Amygdala (tissue), 56 donors: ENCODE data around the gene STEAP2.

Experiments
- DNase-seq, 56 donors: peaks; one replicate each; lab custom pipeline; 2025; lab: John Stamatoyannopoulos, UW

STEAP2 gene

DNA sequence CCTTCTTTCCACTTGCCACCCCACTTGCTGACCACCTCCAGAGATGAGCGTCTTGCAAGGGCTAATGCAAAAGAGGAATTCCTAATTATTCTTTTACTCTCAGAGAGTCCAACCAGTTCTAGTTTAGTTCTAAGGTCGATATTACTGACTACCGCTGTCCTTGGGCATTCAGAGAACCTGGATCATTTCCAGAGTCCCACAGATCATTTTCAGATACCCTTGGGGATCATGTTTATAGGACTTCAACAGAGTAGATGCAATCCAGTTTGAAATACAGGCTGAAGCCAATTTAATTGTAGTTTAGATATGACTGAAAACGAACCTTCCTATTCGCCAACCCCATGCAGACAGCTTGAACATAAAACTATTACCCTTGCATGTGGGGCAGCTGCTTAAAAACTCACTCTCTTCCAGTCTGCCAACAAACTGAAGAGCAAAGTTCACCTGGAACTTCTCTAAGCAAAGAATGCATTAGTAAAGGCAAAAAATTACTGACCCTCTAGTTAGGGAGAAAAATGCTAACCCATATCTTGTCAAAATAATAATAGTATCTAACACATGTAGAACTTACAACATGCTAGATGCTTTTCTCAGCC, 55.8 kb downstream of the STEAP2 start:
- no peak for DNase-seq

DNA sequence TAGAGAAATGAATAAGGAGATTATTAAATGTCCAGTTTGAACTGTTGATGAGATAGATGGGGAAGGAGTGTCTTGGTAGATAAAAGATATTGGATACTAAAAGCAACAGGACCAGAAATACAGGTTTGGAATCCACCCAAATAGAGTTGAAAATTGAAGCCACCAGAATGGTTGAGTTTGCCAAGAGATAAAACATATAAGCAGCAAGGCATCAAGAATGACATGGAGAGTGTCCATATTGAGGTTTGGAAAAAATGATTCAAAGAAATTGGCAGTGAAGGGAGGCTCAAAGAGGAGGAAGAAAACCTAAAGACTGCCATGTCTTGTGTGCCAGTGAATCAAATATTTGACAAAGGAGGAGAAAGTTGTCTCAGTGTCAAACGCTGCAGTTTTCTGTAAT, 57.6 kb downstream of the STEAP2 start:
- DNase-seq = no peak

DNA sequence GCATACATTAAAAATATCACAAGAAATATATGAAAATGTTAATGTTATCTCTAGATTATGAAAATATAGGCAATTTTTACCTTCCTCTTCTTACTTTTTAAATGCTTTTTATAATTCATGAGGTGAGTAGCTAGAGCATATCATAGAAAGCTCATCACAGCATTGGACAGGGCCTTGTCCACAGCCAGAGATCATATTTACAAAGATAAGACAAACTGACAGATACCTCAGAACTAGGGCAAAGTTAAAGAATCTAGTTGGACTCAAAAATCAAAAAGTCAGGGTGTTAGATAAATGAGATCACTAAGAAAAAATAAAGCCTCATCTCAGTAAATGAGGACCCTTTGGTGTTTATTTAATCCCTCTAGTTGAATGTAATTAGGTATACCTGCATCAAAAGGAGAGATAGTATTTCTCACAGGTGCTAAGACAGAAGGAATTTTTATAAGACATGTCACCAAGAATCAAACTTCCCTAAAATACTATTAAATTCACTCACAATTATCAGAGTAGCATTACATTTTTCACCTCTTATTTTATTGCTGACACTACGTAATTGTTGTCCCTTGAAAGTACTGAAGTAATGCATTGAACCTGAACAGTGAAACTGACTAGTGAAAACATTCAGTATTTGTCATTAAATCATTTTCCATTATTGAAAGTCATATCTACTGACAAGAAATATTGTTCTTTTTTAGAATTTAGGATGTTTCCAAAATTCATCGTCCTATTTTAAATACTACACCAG, 59.1 kb downstream of the STEAP2 start:
- DNase-seq = no peak

DNA sequence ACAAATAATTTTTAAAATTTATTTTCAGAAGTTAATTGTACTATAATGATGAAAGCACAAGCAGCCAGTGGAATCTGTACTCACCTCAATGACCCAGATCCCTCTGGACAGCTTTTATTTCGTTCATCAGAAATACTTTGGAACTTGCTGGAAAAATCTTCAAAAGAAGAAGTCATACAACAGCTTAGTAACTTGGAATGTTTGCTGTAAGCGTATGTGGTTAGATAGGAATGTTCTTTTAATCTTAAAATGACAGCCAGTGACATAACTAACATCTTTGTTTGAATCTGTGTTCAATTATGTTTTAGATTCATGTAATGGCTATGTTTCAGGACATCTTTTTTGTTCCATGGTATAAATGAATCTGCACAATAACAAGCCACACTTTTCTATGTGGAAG, 60.2 kb downstream of the STEAP2 start:
- DNase-seq = no peak

DNA sequence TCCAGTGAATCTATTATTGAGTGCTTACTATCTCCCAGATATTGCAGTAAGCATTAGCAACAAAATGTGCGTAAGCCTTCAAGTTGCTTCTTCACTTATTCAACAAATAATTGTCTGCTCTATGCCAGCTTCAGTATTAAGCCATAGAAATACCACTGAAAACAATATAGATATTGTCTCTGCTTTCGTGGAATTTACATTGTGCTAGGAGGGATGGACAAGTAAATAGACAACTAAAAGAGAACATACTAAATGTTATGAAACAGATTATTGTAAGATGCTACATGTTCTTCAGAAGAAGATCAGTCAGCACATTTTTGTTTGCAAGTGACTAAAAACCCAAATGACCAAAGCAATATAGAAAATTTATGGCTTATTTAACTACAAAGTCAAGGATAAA, 60.7 kb downstream of the STEAP2 start:
- DNase-seq = no peak

DNA sequence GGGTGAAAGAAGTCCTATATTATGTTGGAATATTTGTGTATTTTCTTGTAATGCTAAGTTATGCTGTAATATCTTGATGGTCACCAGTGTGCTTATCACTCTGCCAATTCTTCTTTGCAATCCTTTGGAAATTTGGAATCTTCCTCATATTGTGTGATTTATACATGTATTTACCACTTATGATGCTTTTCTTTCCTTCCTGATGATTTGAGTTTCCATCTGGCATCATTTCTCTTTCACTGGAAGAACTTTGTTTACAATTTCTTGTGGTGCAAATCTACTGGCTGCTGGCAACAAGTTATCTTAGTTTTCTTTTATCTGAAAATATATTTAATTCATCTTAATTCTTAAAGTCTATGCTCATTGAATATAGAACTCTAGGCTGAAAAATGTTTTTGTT, 62.6 kb downstream of the STEAP2 start:
- DNase-seq = no peak

DNA sequence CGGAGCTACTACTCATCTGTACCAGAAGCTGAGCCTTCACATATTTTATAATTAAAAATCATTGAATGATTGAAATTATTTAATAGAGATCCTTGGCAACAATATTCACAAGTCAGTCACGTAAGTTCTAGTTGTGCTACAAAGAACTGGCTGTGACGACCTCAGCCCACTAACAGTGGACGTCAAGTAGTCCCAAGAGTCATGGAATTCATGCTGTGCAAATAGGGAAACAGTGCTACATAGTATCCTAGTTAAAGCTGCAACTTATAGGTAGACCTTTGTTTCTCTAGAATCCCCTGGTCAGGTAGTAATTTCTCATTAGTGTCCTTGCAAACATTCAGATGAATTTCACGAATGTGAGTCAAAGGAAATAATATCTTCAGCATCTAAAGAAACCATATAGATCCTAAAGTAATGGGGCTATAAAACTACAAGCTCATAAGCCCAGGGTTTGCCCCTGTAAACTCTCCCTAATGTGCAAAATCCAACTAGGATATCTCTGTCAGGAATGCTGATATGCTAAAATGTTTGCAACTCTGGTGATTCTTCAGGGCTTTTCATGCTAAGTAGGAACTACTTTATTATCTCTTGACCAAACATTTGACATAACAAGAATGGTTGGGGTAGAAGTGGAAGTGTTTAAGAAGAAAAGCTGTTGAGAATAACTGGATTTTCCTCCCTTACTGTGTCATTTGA, 64.6 kb downstream of the STEAP2 start:
- DNase-seq = no peak
